Vagina (tissue), 2 donors: ENCODE results near the gene SLC17A3. TPM values are rescaled to one million over a fixed set of nuclear protein-coding genes. Genes with fewer than 3 reads are reported as not detected.

Experiments used
- DNase-seq, 2 donors: peaks; one replicate each; pipeline ENCODE4 v3.0.0-alpha.2; 2017; ENCODE audit errors: extremely low spot score in 2 of 2
- H3K27ac ChIP-seq: fragments of 200-600 bp; sonication (generic); one replicate; pipeline ENCODE4 v1.5.1; 2019
- H3K27me3 ChIP-seq: fragments of 200-600 bp; sonication (generic); one replicate; pipeline ENCODE4 v1.5.1; 2019
- H3K36me3 ChIP-seq, 2 donors: fragments of 200-600 bp; sonication (generic); one replicate each; pipeline ENCODE4 v1.5.1; 2017 to 2019
- H3K4me1 ChIP-seq: fragments of 200-600 bp; sonication (generic); one replicate; pipeline ENCODE4 v1.5.1; 2019
- H3K4me3 ChIP-seq, 2 donors: fragments of 200-600 bp; sonication (generic); 1 replicate in 1 of 2; 2 replicates in 1 of 2; pipeline ENCODE4 v1.5.1; 2016 to 2019
- H3K9me3 ChIP-seq: fragments of 200-600 bp; sonication (generic); one replicate; pipeline ENCODE4 v1.5.1; 2019
- POLR2A ChIP-seq, 2 donors: fragments of 450-650 bp; IDR thresholded peaks; one replicate each; pipeline ENCODE4 v1.6.1; 2017; ENCODE audit warnings: antibody characterized with exemption in 2 of 2, mild to moderate bottlenecking in 2 of 2, moderate library complexity in 2 of 2
- POLR2AphosphoS5 ChIP-seq, 2 donors: sonication (generic); formaldehyde crosslinking; IDR thresholded peaks; one replicate each; pipeline ENCODE4 v1.9.0; 2017; ENCODE audit warnings: antibody characterized with exemption in 2 of 2, mild to moderate bottlenecking in 2 of 2, low read depth in 1 of 2; ENCODE audit not compliant: insufficient read depth in 1 of 2
- intact Hi-C: fragments of 100-400 bp; cut with DNase I; formaldehyde crosslinking; loops from one replicate; pipeline ENCODE4 v1.15.1; 2023
- total RNA-seq: library from RNA; depleted of rRNA; stranded (reverse); fragments of >200 nt; gene quantifications from one replicate; pipeline ENCODE4 v1.2.3, GENCODE V29; 2016
- TF ChIP-seq, protein P1 (sequence below), 3 experiments: fragments of 450-650 bp in 2 of 3; fragments of 200-600 bp in 1 of 3; sonication (generic) in 1 of 3; IDR thresholded peaks; one replicate each; pipeline ENCODE4 v1.5.1; 2017 to 2019; ENCODE audit warnings: antibody characterized with exemption in 3 of 3, mild to moderate bottlenecking in 2 of 3, moderate library complexity in 2 of 3

The SLC17A3 gene
- total RNA-seq, 1 donor from 2014 or later, result not detected

DNA sequence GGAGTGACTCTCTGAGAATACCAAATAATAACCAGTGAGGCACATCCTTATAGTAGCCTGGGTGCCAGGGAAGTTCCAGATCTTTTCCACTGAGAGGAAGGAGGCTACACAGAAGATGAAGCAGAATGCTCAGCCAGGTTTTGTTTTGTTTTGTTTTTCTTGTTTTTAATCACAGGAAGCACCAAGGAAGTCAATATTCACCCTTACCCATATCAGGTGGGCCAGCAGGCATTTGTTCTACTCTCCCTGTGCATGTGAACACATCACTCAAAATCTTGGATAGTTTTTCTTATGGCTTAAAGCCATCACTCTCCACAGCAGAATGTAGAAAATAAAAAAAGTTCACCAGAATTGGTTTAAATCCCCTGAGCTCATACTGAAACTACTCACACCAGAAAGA, 52.7 kb downstream of the SLC17A3 start:
- Histone ChIP-seq H3K4me3 (no peak overlapping the region), H3K27ac (no peak overlapping the region), H3K27me3 (no peaks in the 10 kb centered on the region), H3K36me3 (no peaks in the 10 kb centered on the region), H3K9me3 (no peaks in the 10 kb centered on the region), H3K4me1 (no peaks in the 10 kb centered on the region)
- intact Hi-C loops, result no loop called here
- TF ChIP-seq POLR2A (IDR thresholded peaks at IDR 0.05) (no peak), POLR2AphosphoS5 (IDR thresholded peaks at IDR 0.05; ENCODE audit: insufficient read depth in 1 of 2, low read depth in 1 of 2) (no peak)
- TF ChIP-seq, protein P1, sequence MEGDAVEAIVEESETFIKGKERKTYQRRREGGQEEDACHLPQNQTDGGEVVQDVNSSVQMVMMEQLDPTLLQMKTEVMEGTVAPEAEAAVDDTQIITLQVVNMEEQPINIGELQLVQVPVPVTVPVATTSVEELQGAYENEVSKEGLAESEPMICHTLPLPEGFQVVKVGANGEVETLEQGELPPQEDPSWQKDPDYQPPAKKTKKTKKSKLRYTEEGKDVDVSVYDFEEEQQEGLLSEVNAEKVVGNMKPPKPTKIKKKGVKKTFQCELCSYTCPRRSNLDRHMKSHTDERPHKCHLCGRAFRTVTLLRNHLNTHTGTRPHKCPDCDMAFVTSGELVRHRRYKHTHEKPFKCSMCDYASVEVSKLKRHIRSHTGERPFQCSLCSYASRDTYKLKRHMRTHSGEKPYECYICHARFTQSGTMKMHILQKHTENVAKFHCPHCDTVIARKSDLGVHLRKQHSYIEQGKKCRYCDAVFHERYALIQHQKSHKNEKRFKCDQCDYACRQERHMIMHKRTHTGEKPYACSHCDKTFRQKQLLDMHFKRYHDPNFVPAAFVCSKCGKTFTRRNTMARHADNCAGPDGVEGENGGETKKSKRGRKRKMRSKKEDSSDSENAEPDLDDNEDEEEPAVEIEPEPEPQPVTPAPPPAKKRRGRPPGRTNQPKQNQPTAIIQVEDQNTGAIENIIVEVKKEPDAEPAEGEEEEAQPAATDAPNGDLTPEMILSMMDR (IDR thresholded peaks at IDR 0.05), result no peak
- no peak for DNase-seq

DNA sequence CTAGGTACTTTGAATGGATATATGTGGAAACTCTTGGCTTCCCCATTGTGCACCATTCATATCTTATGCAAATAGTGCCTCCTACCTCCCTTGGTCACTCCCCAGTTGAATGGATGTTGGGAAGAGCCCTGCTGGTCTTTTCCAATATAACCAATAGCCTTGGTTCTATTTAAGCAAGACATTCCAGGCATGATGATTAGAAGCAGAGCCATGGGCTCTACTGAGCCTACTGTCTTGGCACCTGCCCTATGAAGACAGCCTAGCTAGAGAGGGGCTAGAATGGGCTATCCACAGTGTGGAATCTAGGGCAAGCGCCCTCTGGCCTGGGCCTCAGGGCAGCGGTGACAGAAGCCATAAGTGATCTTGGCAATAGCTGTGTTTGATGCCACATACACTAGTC, 57.8 kb downstream of the SLC17A3 start:
- Histone ChIP-seq H3K27me3 (no peaks in the 10 kb centered on the region), H3K4me1 (no peaks in the 10 kb centered on the region), H3K4me3 (no peak overlapping the region), H3K9me3 (no peaks in the 10 kb centered on the region), H3K36me3 (no peaks in the 10 kb centered on the region), H3K27ac (no peak overlapping the region)
- intact Hi-C loops, result no loop called here
- DNase-seq, result no peak
- TF ChIP-seq, protein P1 (IDR thresholded peaks at IDR 0.05), result no peak
- TF ChIP-seq POLR2AphosphoS5 (IDR thresholded peaks at IDR 0.05; ENCODE audit: insufficient read depth in 1 of 2, low read depth in 1 of 2) (no peak), POLR2A (IDR thresholded peaks at IDR 0.05) (no peak)

- intact Hi-C loops, result no loop called here
- TF ChIP-seq, protein P1 (IDR thresholded peaks at IDR 0.05), result no peak
- no peak for TF ChIP-seq POLR2A (IDR thresholded peaks at IDR 0.05)
- no peak for TF ChIP-seq POLR2AphosphoS5 (IDR thresholded peaks at IDR 0.05; ENCODE audit: insufficient read depth in 1 of 2, low read depth in 1 of 2)
- Histone ChIP-seq H3K9me3 (no peaks in the 10 kb centered on the region), H3K27me3 (no peaks in the 10 kb centered on the region), H3K36me3 (no peaks in the 10 kb centered on the region), H3K27ac (no peak overlapping the region), H3K4me1 (no peaks in the 10 kb centered on the region), H3K4me3 (no peak overlapping the region)
- DNase-seq, result no peak
Measured at GRCh38 chr6:25815194-25815593, 58.8 kb downstream of the SLC17A3 start.

DNA sequence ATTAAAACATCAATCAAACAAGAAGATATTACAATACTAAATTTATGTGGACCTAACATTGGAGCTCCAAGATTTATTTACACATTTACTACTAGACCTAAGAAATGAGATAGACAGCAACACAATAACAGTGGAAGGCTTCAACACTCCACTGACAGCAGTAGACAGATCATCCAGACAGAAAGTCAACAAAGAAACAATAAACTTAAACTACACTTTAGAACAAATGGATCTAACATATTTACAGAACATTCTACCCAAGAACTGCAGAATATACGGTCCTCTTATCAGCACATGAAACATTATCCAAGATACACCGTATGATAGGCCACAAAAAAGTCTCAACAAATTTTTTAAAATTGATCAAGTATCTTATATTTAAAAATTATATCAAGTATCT, 69.2 kb downstream of the SLC17A3 start:
- H3K9me3 ChIP-seq, result no peaks in the 10 kb centered on the region
- no peak overlapping the region for H3K27ac ChIP-seq
- no peaks in the 10 kb centered on the region for H3K27me3 ChIP-seq
- intact Hi-C loops, result no loop called here
- no peak for DNase-seq
- no peak overlapping the region for H3K4me3 ChIP-seq
- H3K36me3 ChIP-seq, result no peaks in the 10 kb centered on the region
- no peak for TF ChIP-seq POLR2A (IDR thresholded peaks at IDR 0.05)
- no peak for TF ChIP-seq POLR2AphosphoS5 (IDR thresholded peaks at IDR 0.05; ENCODE audit: insufficient read depth in 1 of 2, low read depth in 1 of 2)
- TF ChIP-seq, protein P1 (IDR thresholded peaks at IDR 0.05), result no peak
- no peaks in the 10 kb centered on the region for H3K4me1 ChIP-seq

GRCh38 chr6:25801436-25801835, 72.6 kb downstream of the SLC17A3 start:
- intact Hi-C loops, result no loop called here
- Histone ChIP-seq H3K4me3 (no peak overlapping the region), H3K9me3 (no peaks in the 10 kb centered on the region), H3K27ac (no peak overlapping the region), H3K4me1 (no peaks in the 10 kb centered on the region), H3K27me3 (no peaks in the 10 kb centered on the region), H3K36me3 (no peaks in the 10 kb centered on the region)
- no peak for DNase-seq
- TF ChIP-seq, protein P1 (IDR thresholded peaks at IDR 0.05), result no peak
- TF ChIP-seq POLR2AphosphoS5 (IDR thresholded peaks at IDR 0.05; ENCODE audit: insufficient read depth in 1 of 2, low read depth in 1 of 2), result no peak
- TF ChIP-seq POLR2A (IDR thresholded peaks at IDR 0.05), result no peak

Other genes with a start within 250 kb of the SLC17A3 start
- not detected for gene SCGN, start 222.0 kb downstream of the SLC17A3 start, total RNA-seq
- gene SLC17A4, start 119.5 kb downstream of the SLC17A3 start, total RNA-seq, result not detected
- not detected for gene SLC17A1, start 42.2 kb downstream of the SLC17A3 start, total RNA-seq
- not detected for gene SLC17A2, start 56.4 kb upstream of the SLC17A3 start, total RNA-seq
- 8.1 TPM for gene TRIM38, start 88.6 kb upstream of the SLC17A3 start, total RNA-seq
- 7.6 TPM for gene HFE, start 213.2 kb upstream of the SLC17A3 start, total RNA-seq